Measurements from ENCODE around the gene HTR6.

HTR6 gene

GRCh38 chr1:19720973-19721372 lies 56.3 kb downstream of the HTR6 start:
- no peak for DNase-seq (ENCODE audit: low spot score)

- no peak for DNase-seq (ENCODE audit: low spot score)
Measured at GRCh38 chr1:19723874-19724273, 59.2 kb downstream of the HTR6 start.

- no peak for DNase-seq (ENCODE audit: low spot score)
Measured at GRCh38 chr1:19725606-19726005, 60.9 kb downstream of the HTR6 start.

GRCh38 chr1:19728413-19729145 lies 63.9 kb downstream of the HTR6 start:
- DNase-seq (ENCODE audit: low spot score): no peak

GRCh38 chr1:19730232-19730631 lies 65.6 kb downstream of the HTR6 start:
- DNase-seq (ENCODE audit: low spot score): no peak
